Measurements from ENCODE around the gene GALNT9. TPM values are rescaled to one million over a fixed set of nuclear protein-coding genes. Genes with fewer than 3 reads are reported as not detected.

GALNT9 gene
- total RNA-seq, 4 donors from 2014 or later: 0.17 to 0.58 (median 0.46) TPM

- H3K27ac ChIP-seq (replicated peaks in 1 of 4): no peak overlapping the region
- intact Hi-C loops (cut with DNase I): no loop called here
- peaks cover 0 to 47% (median 5%) of the 10 kb centered on the region in 4 donors for H3K27me3 ChIP-seq
- TF ChIP-seq EP300 (IDR thresholded peaks at IDR 0.05): no peak
- TF ChIP-seq POLR2AphosphoS5 (IDR thresholded peaks at IDR 0.05): no peak
- TF ChIP-seq POLR2A (IDR thresholded peaks at IDR 0.05; ENCODE audit: low read depth): no peak
- TF ChIP-seq CTCF (IDR thresholded peaks at IDR 0.05): no peak
- H3K9me3 ChIP-seq: no peaks in the 10 kb centered on the region
- no peak overlapping the region for H3K4me3 ChIP-seq
- H3K4me1 ChIP-seq: peaks cover 0 to 6% (median 2%) of the 10 kb centered on the region in 4 donors
- DNase-seq (ENCODE audit: extremely low spot score): no peak
- WGBS: 75% methylated on average over 18 of the region's 24 CpGs
- H3K36me3 ChIP-seq: no peaks in the 10 kb centered on the region
These were observed 129.7 kb downstream of the GALNT9 start for GRCh38 chr12:132199526-132200319.

GRCh38 chr12:132199101-132199500 is 130.3 kb downstream of the GALNT9 start:
- intact Hi-C loops (cut with DNase I): no loop called here
- TF ChIP-seq POLR2A (IDR thresholded peaks at IDR 0.05; ENCODE audit: low read depth): no peak
- TF ChIP-seq POLR2AphosphoS5 (IDR thresholded peaks at IDR 0.05): no peak
- no peak for TF ChIP-seq CTCF (IDR thresholded peaks at IDR 0.05)
- TF ChIP-seq EP300 (IDR thresholded peaks at IDR 0.05): no peak
- no peak for DNase-seq (ENCODE audit: extremely low spot score)
- H3K4me3 ChIP-seq: no peak overlapping the region
- peaks cover 0 to 4% (median 1%) of the 10 kb centered on the region in 4 donors for H3K9me3 ChIP-seq
- H3K4me1 ChIP-seq: peaks cover 0 to under 1% (median 0%) of the 10 kb centered on the region in 4 donors
- no peaks in the 10 kb centered on the region for H3K36me3 ChIP-seq
- WGBS: 83% methylated on average over 18 of the region's 18 CpGs
- H3K27me3 ChIP-seq: peaks cover 0 to 41% (median under 1%) of the 10 kb centered on the region in 4 donors
- no peak overlapping the region for H3K27ac ChIP-seq (replicated peaks in 1 of 4)

- Histone ChIP-seq H3K36me3 (no peaks in the 10 kb centered on the region), H3K4me3 (no peak overlapping the region), H3K27me3 (peaks cover 0 to 27% (median 0%) of the 10 kb centered on the region in 4 donors), H3K4me1 (no peaks in the 10 kb centered on the region), H3K9me3 (peaks cover 0 to 14% (median 4%) of the 10 kb centered on the region in 4 donors), H3K27ac (replicated peaks in 1 of 4) (no peak overlapping the region)
- 80% methylated on average over 21 of the region's 44 CpGs for WGBS
- TF ChIP-seq POLR2AphosphoS5 (IDR thresholded peaks at IDR 0.05): no peak
- intact Hi-C loops (cut with DNase I): no loop called here
- DNase-seq (ENCODE audit: extremely low spot score): no peak
These were observed 131.6 kb downstream of the GALNT9 start for GRCh38 chr12:132197581-132198354.

- Histone ChIP-seq H3K27me3 (peaks cover 0 to 19% (median 0%) of the 10 kb centered on the region in 4 donors), H3K36me3 (no peaks in the 10 kb centered on the region), H3K4me1 (no peaks in the 10 kb centered on the region), H3K9me3 (peaks cover 0 to 14% (median 4%) of the 10 kb centered on the region in 4 donors), H3K27ac (replicated peaks in 1 of 4) (no peak overlapping the region), H3K4me3 (no peak overlapping the region)
- TF ChIP-seq EP300 (IDR thresholded peaks at IDR 0.05) (no peak), POLR2AphosphoS5 (IDR thresholded peaks at IDR 0.05) (no peak), CTCF (IDR thresholded peaks at IDR 0.05) (no peak), POLR2A (IDR thresholded peaks at IDR 0.05; ENCODE audit: low read depth) (no peak)
- WGBS: 93% methylated on average over 8 of the region's 22 CpGs
- intact Hi-C loops (cut with DNase I): no loop called here
- DNase-seq (ENCODE audit: extremely low spot score): no peak
These were observed 132.5 kb downstream of the GALNT9 start for GRCh38 chr12:132196873-132197390.
